Transverse colon (tissue), 4 donors: Measurements from ENCODE around the gene FAF2.

Experiments used
- CTCF ChIP-seq, 5 experiments: fragments of 200-600 bp in 3 of 5; fragments of 450-650 bp in 2 of 5; sonication (generic) in 3 of 5; IDR thresholded peaks; 1 replicate in 2 of 5; 2 replicates in 3 of 5; pipeline ENCODE4 v1.5.1; 2016 to 2017; ENCODE audit warnings: antibody characterized with exemption in 5 of 5, inconsistent platforms in 3 of 5, mild to moderate bottlenecking in 2 of 5, moderate library complexity in 1 of 5
- POLR2A ChIP-seq: fragments of 450-650 bp; IDR thresholded peaks from one replicate; pipeline ENCODE4 v1.6.1; 2016; ENCODE audit warnings: antibody characterized with exemption, mild to moderate bottlenecking, moderate library complexity
- POLR2AphosphoS5 ChIP-seq, 3 donors: sonication (generic); formaldehyde crosslinking; IDR thresholded peaks; one replicate each; pipeline ENCODE4 v1.6.1; 2016; ENCODE audit warnings: antibody characterized with exemption in 3 of 3

GRCh38 chr5:176529116-176529740 is 81.0 kb downstream of the FAF2 start:
- TF ChIP-seq CTCF (IDR thresholded peaks at IDR 0.05) (no peak), POLR2A (no peak), POLR2AphosphoS5 (IDR thresholded peaks at IDR 0.05) (no peak)
